Activated naive CD4-positive, alpha-beta T cell treated with anti-CD3 and anti-CD28 coated beads for 36 hours (primary cell): ENCODE measurements around the gene NOS1AP. TPM values are rescaled to one million over a fixed set of nuclear protein-coding genes. Genes with fewer than 3 reads are reported as not detected.

Experiments
- CTCF ChIA-PET: fragments of 350-600 bp; sonication (Branson Sonifier 250); formaldehyde crosslinking; loops from one replicate; lab custom pipeline; 2021; ENCODE audit warnings: antibody characterized with exemption; lab: Charles Lee
- DNase-seq: peaks from one replicate; pipeline ENCODE4 v3.0.0-alpha.2; 2020
- H3K27ac Mint-ChIP-seq: one replicate; pipeline ENCODE4 v1.8.0; 2021; ENCODE audit warnings: mild to moderate bottlenecking, mixed read lengths
- H3K27me3 Mint-ChIP-seq: one replicate; pipeline ENCODE4 v1.8.0; 2021; ENCODE audit warnings: low read depth, mixed read lengths
- H3K36me3 Mint-ChIP-seq: one replicate; pipeline ENCODE4 v1.8.0; 2021; ENCODE audit warnings: low read depth, mixed read lengths
- H3K4me1 Mint-ChIP-seq: one replicate; pipeline ENCODE4 v1.8.0; 2021; ENCODE audit warnings: low read depth, mixed read lengths
- H3K4me3 Mint-ChIP-seq: one replicate; pipeline ENCODE4 v1.8.0; 2021; ENCODE audit warnings: mild to moderate bottlenecking, moderate library complexity, mixed read lengths
- H3K9me3 Mint-ChIP-seq: one replicate; pipeline ENCODE4 v1.8.0; 2021; ENCODE audit warnings: mixed read lengths
- intact Hi-C: fragments of 100-400 bp; cut with micrococcal nuclease; formaldehyde crosslinking; loops from one replicate; pipeline ENCODE4 v1.15.1; 2023
- total RNA-seq, 2 experiments: library from RNA; stranded (reverse); gene quantifications; one replicate each; pipeline ENCODE4 v1.2.3, GENCODE V29; 2021

NOS1AP gene
- total RNA-seq, 2 experiments from 2014 or later: 0.33 to 0.42 TPM

DNA sequence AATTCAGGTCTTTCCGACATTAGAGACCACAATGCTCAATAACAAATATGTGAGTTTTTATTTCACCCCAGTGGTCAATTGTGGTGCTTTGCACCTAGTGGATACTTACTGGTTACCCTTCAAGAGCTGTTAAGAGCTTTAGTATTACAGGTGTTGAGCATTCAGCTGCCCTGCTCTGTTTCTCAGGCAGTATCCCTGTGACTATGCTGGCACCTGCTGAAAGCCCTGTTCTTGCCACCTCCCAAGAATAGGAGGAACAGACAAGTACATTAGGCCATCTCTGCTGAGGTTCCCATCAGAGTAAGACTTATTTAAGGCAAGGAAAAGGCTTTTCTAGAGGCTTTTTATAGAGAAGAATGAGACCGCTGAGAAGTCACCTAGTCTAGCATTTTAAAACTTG is 60.8 kb downstream of the NOS1AP start:
- Mint-ChIP-seq H3K36me3 (no peaks in the 10 kb centered on the region), H3K27ac (no peak overlapping the region), H3K27me3 (peaks cover 19% of the 10 kb centered on the region), H3K9me3 (no peaks in the 10 kb centered on the region), H3K4me3 (no peak overlapping the region), H3K4me1 (no peaks in the 10 kb centered on the region)
- CTCF ChIA-PET: no interaction called here
- intact Hi-C loops: no loop called here
- DNase-seq: no peak

GRCh38 chr1:162131400-162132321 is 62.2 kb downstream of the NOS1AP start:
- H3K4me1 Mint-ChIP-seq: no peaks in the 10 kb centered on the region
- CTCF ChIA-PET: interaction anchor here (0.8 kb wide), 1 partner anchor 62 kb away, joined by 3 read pairs; the partner anchor contains the start of gene NOS1AP
- no peak overlapping the region for H3K4me3 Mint-ChIP-seq
- peaks cover 19% of the 10 kb centered on the region for H3K27me3 Mint-ChIP-seq
- H3K27ac Mint-ChIP-seq: no peak overlapping the region
- DNase-seq: no peak
- no peaks in the 10 kb centered on the region for H3K36me3 Mint-ChIP-seq
- intact Hi-C loops: no loop called here
- H3K9me3 Mint-ChIP-seq: no peaks in the 10 kb centered on the region

DNA sequence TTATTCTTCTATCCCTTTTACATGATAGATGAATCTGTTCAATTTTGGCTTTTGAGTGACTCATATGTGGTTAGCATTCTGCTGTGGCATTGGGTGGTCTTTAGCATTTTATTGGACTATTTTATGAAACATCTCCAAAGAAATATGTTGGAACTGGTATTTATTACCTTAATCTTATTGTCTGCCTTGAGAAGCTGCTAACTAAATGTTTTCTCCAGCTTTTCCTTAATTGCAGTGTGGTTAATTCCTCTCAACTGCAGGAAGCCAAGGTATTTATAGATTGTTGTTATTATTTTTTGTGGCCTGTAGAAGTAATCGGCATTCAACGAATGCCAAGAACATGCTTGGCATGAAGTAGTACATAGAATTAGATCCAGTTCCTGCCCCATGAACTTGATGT is 64.1 kb downstream of the NOS1AP start:
- CTCF ChIA-PET: no interaction called here
- peaks cover 22% of the 10 kb centered on the region for H3K27me3 Mint-ChIP-seq
- no peaks in the 10 kb centered on the region for H3K9me3 Mint-ChIP-seq
- intact Hi-C loops: no loop called here
- H3K4me3 Mint-ChIP-seq: no peak overlapping the region
- no peak for DNase-seq
- no peaks in the 10 kb centered on the region for H3K36me3 Mint-ChIP-seq
- H3K4me1 Mint-ChIP-seq: no peaks in the 10 kb centered on the region
- H3K27ac Mint-ChIP-seq: no peak overlapping the region

DNA sequence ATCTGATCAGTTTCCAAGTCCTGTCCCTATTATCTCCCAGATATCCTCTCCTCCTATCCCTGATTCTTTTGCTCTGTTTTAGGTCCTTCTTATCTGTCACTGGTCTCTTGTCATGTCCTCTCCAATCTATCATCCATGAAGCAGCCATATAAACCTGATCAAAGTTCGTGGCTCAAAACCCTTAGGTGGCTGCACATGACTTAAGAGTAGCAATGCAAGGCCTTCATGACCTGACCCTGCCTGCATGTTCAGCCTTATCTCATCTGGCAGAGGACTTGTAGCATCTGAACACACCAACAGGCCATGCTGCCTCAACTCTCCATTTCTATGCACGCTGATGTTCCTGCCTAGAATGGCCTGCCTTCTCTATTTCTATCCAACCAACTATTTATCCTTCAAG is 65.2 kb downstream of the NOS1AP start:
- Mint-ChIP-seq H3K9me3 (no peaks in the 10 kb centered on the region), H3K27ac (no peak overlapping the region), H3K27me3 (peaks cover 17% of the 10 kb centered on the region), H3K36me3 (no peaks in the 10 kb centered on the region), H3K4me3 (no peak overlapping the region), H3K4me1 (no peaks in the 10 kb centered on the region)
- CTCF ChIA-PET: no interaction called here
- DNase-seq: no peak
- intact Hi-C loops: no loop called here

DNA sequence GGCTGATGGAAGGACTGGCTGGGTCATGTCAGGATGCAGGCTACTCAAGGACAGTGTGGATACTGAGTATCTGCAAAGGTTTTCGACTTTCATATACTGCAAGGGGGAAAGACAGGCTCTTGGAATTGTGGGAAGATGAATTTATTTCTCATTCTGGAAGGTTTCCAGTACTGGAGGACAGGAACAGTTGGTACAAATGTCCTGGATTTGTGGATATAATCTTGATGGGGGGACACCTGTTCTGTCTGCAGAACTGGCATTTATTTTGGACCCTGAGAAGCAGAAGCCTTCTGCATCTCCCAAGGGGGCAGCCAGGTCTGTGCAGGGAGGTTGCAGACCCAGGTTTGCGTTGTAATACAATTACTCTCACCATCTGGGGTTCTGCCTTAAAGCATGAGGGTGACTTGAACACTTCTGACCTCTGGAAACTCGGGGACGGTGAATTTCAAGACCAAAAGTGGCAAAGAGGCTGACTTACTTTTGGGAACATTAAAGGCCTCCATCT is 65.8 kb downstream of the NOS1AP start:
- CTCF ChIA-PET: no interaction called here
- Mint-ChIP-seq H3K4me1 (no peaks in the 10 kb centered on the region), H3K4me3 (no peak overlapping the region), H3K36me3 (no peaks in the 10 kb centered on the region), H3K27me3 (peaks cover 15% of the 10 kb centered on the region), H3K9me3 (no peaks in the 10 kb centered on the region), H3K27ac (no peak overlapping the region)
- no peak for DNase-seq
- intact Hi-C loops: no loop called here

GRCh38 chr1:162136760-162137159 is 67.3 kb downstream of the NOS1AP start:
- CTCF ChIA-PET: no interaction called here
- no peaks in the 10 kb centered on the region for H3K9me3 Mint-ChIP-seq
- H3K4me3 Mint-ChIP-seq: no peak overlapping the region
- no peaks in the 10 kb centered on the region for H3K36me3 Mint-ChIP-seq
- no peak for DNase-seq
- H3K27ac Mint-ChIP-seq: no peak overlapping the region
- H3K4me1 Mint-ChIP-seq: no peaks in the 10 kb centered on the region
- H3K27me3 Mint-ChIP-seq: peaks cover 19% of the 10 kb centered on the region
- intact Hi-C loops: no loop called here

GRCh38 chr1:162137179-162137960 is 67.9 kb downstream of the NOS1AP start:
- intact Hi-C loops: no loop called here
- no peaks in the 10 kb centered on the region for H3K36me3 Mint-ChIP-seq
- H3K27ac Mint-ChIP-seq: no peak overlapping the region
- H3K4me3 Mint-ChIP-seq: no peak overlapping the region
- no peaks in the 10 kb centered on the region for H3K9me3 Mint-ChIP-seq
- no peak for DNase-seq
- CTCF ChIA-PET: no interaction called here
- peaks cover 17% of the 10 kb centered on the region for H3K27me3 Mint-ChIP-seq
- no peaks in the 10 kb centered on the region for H3K4me1 Mint-ChIP-seq

DNA sequence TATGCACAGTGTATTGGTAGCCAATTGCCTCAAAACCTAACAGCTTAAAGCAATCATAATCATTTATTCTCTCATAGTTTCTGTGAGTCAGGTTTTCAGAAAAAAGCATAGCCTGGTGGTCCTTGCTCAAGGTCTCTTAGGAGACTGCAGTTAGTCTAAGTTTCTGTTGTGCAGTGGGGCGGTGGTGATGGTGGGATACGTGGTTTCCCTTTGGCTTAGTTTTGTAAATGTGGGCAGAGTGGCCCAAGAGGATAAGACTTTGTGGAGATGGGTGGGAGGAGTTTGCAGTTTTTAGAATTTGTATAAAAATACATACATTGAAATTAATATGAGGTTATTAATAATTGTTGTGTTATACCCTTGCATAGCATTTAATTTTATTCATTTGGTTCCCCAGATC is 68.6 kb downstream of the NOS1AP start:
- no peak overlapping the region for H3K4me3 Mint-ChIP-seq
- H3K36me3 Mint-ChIP-seq: no peaks in the 10 kb centered on the region
- H3K4me1 Mint-ChIP-seq: no peaks in the 10 kb centered on the region
- peaks cover 21% of the 10 kb centered on the region for H3K27me3 Mint-ChIP-seq
- no peaks in the 10 kb centered on the region for H3K9me3 Mint-ChIP-seq
- intact Hi-C loops: no loop called here
- CTCF ChIA-PET: no interaction called here
- no peak for DNase-seq
- no peak overlapping the region for H3K27ac Mint-ChIP-seq

GRCh38 chr1:162138599-162139181 is 69.2 kb downstream of the NOS1AP start:
- no peak for DNase-seq
- CTCF ChIA-PET: no interaction called here
- H3K4me3 Mint-ChIP-seq: no peak overlapping the region
- H3K27ac Mint-ChIP-seq: no peak overlapping the region
- H3K4me1 Mint-ChIP-seq: no peaks in the 10 kb centered on the region
- no peaks in the 10 kb centered on the region for H3K36me3 Mint-ChIP-seq
- H3K27me3 Mint-ChIP-seq: peaks cover 21% of the 10 kb centered on the region
- intact Hi-C loops: no loop called here
- no peaks in the 10 kb centered on the region for H3K9me3 Mint-ChIP-seq

DNA sequence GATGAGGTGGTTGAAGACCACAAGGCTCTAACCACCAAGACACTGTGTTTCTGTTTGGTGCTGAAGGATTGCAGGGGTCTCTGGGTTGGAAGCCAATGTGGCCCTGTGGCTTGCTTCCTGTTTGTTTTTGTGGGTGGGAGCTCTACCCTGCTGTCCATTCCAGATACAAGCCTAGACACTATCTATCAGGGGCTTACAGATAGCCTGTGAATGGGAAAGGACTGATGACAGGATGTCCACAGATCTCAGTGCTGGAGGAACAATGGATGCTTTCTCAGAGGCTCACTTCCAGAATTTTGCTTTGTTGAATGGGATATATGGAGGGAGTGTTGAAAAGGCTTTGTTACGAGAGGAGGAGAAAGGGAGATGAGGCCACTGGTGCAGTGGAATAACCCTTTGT is 69.7 kb downstream of the NOS1AP start:
- CTCF ChIA-PET: interaction anchor here (0.7 kb wide), 1 partner anchor 340 kb away, joined by 3 read pairs; no protein-coding TSS in a partner anchor
- H3K4me3 Mint-ChIP-seq: no peak overlapping the region
- intact Hi-C loops: no loop called here
- no peaks in the 10 kb centered on the region for H3K9me3 Mint-ChIP-seq
- peaks cover 21% of the 10 kb centered on the region for H3K27me3 Mint-ChIP-seq
- DNase-seq: no peak
- H3K36me3 Mint-ChIP-seq: no peaks in the 10 kb centered on the region
- H3K27ac Mint-ChIP-seq: no peak overlapping the region
- no peaks in the 10 kb centered on the region for H3K4me1 Mint-ChIP-seq

- H3K4me1 Mint-ChIP-seq: no peaks in the 10 kb centered on the region
- peaks cover 19% of the 10 kb centered on the region for H3K27me3 Mint-ChIP-seq
- no peak for DNase-seq
- H3K4me3 Mint-ChIP-seq: no peak overlapping the region
- H3K27ac Mint-ChIP-seq: no peak overlapping the region
- no peaks in the 10 kb centered on the region for H3K36me3 Mint-ChIP-seq
- no peaks in the 10 kb centered on the region for H3K9me3 Mint-ChIP-seq
- intact Hi-C loops: no loop called here
- CTCF ChIA-PET: interaction anchor here (0.7 to 1.1 kb wide), 2 partner anchors 73 to 93 kb away, joined by 4 read pairs; no protein-coding TSS in a partner anchor
Measured at GRCh38 chr1:162141281-162142054, 72.0 kb downstream of the NOS1AP start.

- Mint-ChIP-seq H3K27ac (no peak overlapping the region), H3K9me3 (no peaks in the 10 kb centered on the region), H3K27me3 (peaks cover 15% of the 10 kb centered on the region), H3K36me3 (no peaks in the 10 kb centered on the region), H3K4me1 (no peaks in the 10 kb centered on the region), H3K4me3 (no peak overlapping the region)
- CTCF ChIA-PET: no interaction called here
- DNase-seq: no peak
- intact Hi-C loops: no loop called here
Measured at GRCh38 chr1:162142968-162143367, 73.5 kb downstream of the NOS1AP start.
